GM21447 (cell line): ENCODE data around the gene ZSCAN16.
A peak's percentile ranks its signal among the peaks of the same experiment; 100 is the strongest.
"Not testable (repeated sequence)": the region's sequence is repeated elsewhere in the genome, so short reads cannot be mapped to it uniquely, and the experiment has no call there.

ENCODE experiments used
- ATAC-seq: cut with Tn5 transposase; IDR thresholded peaks from one replicate; pipeline ENCODE4 v1.9.1; 2021; ENCODE audit not compliant: unreplicated experiment

The ZSCAN16 gene

DNA sequence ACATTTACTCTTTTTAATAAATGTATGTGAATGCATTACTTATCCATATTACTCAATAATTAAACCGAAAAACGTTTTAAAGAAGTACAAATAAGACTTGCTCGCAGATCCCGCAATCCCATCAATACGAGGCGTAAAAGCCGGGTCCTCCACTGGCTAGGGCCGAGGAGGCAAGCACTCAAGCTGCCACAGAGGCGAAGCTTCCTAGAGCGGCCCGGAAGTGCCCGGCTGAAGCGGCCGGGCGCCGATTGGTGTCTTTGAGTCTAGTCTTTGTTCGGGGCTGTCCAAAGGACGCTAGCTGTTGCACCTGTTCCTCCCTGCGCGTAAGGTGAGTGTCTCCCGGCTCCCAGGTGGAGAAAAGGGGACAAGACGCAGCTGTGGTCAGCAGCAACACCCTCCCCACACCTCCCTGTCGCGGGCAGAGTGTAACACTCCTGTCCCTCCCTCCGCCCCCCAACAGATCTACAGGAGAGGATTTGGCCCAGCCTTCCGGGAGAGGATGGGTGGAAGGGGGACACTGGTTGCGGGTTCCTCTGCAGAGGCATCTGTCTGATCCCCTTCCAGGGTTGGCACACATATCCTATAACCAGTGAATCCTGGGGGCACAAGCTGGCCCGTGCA lies at the start of gene ZSCAN16:
ZSCAN16 (plus strand) TSS at position 260 of the 621 bp plus-strand sequence. CDS start 835 bp downstream, outside the sequence.
- peak; percentile 97 for ATAC-seq

DNA sequence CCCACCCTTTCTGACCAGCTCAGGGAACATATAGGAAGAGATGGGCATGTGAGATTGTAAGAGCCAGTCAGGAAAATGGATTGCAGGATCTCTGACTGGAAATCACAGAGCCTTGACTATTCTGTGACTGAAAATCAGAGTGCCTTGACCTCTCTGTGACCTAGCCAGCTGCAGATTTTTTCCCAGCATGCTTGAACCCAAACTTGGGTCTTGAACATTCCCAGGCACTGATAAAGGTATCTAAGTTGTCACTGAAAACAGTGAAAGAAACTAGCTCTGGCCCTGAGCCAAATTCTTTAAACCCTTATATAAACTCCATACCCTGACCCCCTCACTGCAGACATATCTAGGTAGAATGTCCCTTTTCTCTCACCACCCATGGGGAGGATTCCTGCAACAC lies 46.4 kb upstream of the ZSCAN16 start:
- ATAC-seq = no peak

DNA sequence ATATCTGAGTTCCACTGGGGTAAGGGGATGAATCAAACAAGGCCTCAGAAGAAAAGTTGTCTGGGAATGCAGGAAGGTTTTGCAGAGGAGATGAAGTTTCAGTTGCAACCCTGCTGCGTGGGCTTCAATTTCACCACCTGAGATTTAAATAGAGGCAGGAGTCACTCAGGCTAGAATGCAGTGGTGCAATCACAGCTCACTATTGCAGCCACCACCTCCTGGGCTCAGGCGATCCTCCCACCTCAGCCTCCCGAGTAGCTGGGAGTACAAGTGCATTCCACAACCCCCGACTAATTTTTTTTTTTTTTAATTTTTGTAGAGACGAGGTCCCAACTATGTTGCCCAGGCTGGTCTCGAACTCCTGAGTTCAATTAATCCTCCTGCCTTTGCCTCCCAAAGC lies 45.6 kb upstream of the ZSCAN16 start:
- ATAC-seq = no peak

DNA sequence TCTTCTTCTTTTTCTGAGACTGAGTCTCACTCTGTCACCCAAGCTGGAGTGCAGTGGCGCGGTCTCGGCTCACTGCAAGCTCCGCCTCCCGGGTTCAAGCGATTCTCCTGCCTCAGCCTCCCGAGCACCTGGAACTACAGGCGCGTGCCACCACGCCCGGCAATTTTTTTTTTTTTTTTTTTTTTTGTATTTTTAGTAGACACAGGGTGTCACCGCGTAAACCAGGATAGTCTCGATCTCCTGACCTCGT lies 44.1 kb upstream of the ZSCAN16 start, which contains the start of gene ZNF165:
ZNF165 (plus strand) TSS at position 188 of the 250 bp plus-strand sequence. CDS start 4,913 bp downstream, outside the sequence.
- peak; percentile 17 for ATAC-seq

DNA sequence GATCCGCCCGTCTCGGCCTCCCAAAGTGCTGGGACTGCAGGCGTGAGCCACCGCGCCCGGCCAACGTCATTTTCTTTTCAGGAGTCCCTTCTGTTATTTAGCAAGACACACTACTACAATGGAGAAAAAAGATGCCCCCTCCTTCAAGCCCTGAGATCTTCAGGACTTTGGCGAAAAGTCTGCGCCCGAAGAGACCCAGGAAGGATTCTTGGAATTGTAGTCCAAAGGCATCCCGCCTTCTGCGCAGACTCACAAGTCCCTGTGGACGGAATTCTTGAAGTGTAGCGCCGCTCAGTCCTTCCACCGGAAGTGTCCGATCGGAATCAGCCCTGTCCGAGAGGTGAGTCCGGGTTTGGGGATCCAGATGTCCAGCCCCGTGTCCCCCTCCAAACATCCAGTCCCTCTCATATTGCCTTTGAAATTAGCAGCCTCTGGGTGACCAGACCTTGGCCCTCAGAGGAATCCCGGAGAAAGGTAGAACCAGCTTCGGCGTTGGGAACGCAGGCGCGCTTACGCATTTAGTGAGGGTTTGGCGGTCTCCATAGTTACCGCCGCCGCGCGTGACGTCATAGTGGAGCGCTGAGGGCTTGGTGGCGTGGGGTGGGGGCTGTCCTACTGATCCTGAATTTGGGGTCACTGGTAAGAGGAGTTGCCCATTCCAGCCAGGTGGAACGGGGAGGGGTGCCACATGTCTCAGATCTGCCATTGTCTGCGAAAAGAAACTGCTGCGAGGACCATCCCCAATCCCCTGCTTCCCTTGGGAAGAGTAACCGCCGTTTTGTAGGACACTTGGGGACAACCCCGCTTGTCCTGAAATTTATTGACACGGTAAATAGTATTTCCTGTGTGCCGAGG lies 43.6 kb upstream of the ZSCAN16 start:
- ATAC-seq = peak; percentile 70

DNA sequence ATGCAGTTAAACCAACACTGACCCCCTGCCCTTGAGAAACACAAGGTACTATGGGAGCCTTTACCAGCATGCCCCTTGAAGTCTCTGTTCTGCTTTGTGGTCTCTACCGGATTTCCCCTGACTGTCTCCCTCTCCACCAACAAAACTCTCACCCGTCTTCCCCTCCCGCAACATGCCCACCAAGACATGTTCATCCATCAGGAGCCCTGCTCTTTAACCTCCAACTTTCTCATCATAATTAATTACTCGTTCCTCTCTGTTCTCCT lies 43.0 kb upstream of the ZSCAN16 start:
- ATAC-seq = peak; percentile 62

DNA sequence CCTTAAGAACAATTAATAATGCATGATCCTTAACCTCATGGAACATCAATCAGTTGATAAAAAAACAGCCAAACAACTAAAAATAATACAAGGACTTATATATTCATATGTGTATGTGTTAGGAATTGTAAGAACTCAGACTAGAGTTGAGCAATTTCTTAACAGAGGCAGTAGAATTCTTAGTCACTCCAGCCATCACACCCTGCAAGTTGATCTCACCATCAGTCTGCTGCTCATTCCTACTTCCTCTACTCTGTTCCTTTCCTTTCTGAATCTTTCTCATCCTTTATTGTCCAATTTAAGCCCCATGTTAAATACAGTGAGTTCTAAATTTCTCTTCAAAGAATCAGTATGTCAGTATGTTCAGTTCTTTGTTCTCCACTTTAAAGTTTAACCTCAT lies 41.5 kb upstream of the ZSCAN16 start:
- ATAC-seq = no peak

DNA sequence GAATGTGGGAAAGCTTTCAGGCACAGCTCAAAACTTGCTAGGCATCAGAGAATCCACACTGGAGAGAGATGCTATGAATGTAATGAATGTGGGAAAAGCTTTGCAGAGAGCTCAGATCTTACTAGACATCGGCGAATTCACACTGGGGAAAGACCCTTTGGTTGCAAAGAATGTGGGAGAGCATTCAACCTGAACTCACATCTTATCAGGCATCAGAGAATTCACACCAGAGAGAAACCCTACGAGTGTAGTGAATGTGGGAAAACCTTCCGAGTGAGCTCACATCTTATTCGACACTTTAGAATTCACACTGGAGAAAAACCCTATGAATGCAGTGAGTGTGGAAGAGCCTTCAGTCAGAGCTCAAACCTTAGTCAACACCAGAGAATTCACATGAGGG lies 35.4 kb upstream of the ZSCAN16 start:
- no peak for ATAC-seq

DNA sequence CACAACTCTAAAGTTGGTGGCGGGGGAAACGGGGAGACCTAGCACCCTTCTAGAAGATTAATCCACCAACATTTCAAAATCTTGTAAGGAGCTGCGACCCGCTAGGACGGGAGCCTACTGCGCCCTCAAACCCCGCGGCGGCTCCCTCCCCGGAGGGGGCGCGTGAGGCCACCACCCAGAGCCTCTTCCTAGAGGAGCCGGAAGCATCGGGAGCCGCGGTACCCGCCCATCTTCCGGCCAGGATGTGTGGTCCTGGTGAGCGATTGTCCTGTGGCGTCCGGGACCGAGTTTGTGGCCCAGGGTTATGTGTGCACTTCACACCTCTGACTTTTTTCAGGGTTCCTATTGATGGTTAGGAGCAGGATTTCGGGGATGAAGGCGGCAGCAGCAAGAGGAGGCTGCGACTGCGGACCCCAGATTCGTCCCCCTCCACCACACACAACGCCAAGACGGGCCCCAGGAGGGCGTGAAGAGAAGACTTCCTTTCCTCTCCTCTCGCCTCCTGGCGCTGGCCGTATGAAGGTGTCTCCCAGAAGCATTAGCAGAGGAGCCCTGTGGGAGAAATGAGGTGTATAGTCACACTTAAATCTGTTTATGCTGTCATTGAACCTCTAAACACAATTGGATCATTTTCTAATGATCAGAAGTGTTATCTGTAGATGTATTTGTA lies 33.4 kb upstream of the ZSCAN16 start:
- ATAC-seq = no peak

DNA sequence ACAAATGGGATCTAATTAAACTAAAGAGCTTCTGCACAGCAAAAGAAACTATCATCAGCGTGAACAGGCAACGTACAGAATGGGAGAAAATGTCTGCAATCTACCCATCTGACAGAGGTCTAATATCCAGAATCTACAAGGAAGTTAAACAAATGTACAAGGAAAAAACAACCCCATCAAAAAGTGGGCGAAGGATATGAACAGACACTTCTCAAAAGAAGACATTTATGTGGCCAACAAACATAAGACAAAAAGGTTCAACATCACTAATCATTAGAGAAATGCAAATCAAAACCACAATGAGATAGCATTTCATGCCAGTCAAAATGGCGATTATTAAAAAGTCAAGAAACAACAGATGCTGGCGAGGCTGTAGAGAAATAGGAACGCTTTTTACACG lies 22.2 kb upstream of the ZSCAN16 start:
- ATAC-seq = not testable (repeated sequence)

DNA sequence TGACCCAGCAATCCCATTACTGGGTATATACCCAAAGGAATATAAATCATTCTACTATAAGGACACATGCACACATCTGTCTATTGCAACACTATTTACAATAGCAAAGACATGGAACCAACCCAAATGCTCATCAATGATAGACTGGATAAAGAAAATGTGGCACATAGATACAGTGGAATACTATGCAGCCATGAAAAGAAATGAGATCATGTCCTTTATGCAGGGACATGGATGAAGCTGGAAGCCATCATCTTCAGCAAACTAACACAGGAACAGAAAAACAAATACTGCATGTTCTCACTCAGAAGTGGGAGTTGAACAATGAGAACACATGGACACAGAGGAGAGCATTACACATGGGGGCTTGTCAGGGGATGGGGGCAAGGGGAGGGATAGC lies 21.7 kb upstream of the ZSCAN16 start:
- not testable (repeated sequence) for ATAC-seq

DNA sequence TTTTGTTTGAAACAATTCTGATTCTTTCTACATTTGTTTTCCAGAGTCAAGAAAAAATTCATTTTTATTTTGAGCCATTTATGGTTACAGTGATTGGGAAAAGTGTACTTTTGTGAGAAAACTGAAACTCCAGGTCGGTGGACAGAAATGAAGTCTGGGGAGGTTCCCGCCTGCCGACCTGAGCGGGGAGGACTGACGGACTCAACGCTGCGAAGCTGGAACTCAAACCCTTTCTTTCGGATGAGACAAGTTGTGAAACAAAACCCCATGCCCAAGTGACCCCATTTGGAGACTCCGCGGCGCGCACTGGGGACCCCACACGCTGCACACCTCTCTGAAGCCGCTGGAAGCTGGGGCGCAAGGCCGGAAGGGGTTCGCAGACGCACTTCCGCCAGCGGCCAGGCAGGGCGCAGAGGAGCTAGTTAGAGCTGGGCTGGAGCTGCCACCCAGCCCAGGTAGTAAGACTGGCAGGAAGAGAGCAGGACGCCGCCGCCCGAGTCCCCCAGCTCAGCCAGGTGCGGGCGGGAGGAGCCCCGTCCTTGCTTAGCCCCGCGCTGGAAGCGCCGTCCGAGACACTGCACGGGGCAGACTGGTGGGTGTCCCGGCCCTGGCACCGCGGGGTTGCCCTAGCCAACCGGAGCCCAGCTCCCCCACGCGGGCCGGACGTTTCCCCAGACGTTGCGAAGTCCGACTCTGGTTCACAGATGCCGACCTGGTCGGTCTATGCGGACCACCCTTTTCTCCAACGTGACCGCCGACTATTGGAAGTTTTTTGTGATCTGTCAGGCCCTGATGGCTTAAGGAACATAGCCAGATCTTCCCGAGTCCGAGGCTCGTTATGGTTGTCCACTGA lies 19.8 kb upstream of the ZSCAN16 start:
- peak; percentile 96 for ATAC-seq

DNA sequence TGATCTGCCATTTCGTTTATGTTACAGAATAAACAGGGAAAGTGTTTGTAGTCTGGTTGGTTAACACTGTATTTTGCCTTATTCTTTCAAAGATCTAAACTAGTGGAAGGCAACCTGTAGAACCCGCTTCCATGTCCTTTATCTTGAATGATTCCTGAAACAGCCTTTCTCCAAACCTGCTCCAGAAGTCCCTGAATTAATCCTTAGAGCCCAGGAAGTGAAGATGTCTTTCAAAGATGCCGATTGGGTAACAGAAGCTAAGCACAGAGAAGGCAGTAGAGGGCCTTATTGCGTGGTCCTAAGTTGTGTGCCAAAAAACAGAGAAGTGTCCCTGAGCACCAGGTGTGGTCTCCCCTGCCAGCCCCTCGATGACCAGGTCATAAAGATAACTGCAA lies 19.2 kb upstream of the ZSCAN16 start:
- ATAC-seq = peak; percentile 29

DNA sequence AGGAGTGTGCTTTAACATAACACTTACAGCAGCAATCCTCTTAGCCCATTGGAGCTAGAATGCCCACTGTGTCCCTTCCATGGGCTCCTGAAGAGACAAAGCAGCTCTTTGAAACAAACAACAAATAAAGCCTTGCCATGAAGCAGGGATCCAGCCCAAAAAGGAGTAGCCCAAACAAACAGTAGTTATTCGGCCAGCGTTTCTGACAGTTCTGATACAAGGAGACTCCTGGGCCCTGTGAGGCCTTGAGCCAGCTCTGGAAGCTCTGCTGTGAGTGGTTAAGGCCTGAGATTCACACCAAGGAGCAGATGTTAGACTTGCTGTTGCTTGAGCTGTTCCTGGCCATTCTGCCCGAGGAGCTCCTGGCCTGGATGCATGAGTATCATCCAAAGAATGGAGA lies 16.9 kb upstream of the ZSCAN16 start:
- no peak for ATAC-seq

DNA sequence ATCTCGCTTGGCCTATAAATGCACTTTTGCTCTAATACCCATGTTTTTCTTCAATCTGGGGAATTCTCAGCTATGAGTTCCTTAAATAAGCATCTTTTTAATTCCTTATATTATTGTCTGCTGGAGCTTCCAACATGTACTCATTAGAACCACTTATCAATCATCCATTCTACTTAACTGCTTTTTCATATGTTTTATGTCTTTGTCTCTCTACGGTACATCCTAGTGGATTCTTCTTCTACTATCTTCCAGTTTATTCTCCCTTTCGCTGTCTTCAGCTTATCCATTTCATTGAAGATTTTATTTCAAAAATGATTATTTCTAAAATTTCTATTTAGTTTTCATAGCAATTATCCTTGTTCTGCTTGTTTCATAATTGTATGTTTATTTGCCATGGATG lies 12.4 kb upstream of the ZSCAN16 start:
- no peak for ATAC-seq

DNA sequence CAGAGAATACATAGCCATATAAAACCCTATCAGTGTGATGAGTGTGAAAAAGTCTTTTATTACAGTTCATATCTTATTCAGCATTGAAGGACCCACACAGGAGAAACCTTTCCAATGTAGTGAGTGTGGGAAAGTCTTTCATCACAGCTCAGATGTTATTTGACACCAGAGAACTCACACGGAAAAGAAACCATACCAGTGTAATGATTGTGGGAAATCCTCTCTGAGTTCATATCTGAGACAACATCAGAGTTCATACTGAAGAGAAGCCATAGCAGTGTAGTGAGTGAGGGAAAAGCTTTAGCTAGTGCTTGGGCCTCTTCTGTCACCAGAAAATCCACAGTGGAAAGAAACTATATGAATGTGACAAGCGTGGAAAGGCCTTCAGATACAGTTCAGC lies 8.6 kb upstream of the ZSCAN16 start:
- no peak for ATAC-seq

DNA sequence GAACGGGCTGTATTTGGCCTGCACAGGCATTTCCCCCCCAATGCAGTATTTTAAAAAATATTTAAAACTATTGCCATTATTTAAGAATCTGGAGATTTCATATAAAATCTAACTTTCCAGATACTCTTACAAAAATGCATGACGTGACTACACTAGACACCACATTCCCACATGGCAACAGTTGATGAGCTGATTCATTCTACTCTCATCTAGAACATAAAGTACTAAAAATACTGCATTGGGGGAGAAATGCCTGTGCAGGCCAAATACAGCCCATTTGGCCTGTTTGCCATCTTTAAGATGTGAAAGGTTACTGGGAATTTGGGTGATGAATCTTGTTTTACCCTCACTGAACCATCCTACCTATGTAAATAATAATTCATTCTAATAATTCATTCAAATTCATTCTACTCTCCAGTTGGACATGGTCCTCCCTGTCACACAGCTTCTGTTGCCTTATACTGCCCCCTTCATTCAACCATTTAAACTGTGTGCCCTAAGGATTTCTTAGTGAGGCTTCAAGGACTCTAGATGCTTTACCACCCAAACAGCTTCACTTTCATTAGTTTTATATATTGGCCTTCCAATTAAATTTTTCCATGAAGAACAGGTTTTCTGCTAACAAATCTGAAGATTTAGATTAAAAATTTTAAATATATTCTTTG lies 6.9 kb upstream of the ZSCAN16 start:
- ATAC-seq = no peak

DNA sequence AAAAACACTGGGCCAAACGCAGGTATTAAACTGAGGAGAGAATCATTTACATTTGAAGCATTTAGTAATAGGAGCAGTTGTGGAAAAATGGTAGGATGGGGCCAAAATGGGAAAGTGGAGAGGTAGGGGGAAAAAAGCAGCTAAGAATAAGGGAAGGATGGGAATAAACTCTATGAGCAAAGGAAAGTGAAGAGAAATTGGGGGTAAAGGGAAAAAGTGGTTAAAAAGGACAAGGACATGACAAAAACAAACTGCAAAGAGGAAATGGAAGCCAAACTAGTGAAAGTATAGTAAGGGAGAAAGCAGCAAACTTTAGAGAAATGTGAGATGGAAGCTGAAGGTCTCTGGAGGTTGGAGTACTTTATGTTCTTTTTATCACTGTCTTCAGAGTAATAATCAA lies 6.2 kb upstream of the ZSCAN16 start:
- ATAC-seq = no peak

DNA sequence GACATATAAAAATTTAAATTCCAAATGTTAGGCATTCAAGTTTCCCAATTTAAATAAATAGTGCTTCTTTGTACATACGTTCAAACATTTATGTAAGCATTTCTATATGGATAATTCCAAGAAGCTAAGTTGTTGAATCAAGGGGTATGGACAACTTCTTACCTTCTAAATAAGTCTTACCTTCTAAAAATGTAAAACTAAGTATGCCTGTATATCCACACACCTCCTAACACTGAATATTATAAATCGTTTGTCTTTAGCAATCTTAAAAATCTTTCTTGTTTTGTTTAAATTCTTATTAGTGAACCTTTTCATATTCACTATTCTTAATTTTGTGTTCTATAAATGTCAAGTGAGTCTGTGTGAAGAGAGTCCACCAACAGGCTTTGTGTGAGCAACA lies 2.5 kb upstream of the ZSCAN16 start:
- no peak for ATAC-seq

DNA sequence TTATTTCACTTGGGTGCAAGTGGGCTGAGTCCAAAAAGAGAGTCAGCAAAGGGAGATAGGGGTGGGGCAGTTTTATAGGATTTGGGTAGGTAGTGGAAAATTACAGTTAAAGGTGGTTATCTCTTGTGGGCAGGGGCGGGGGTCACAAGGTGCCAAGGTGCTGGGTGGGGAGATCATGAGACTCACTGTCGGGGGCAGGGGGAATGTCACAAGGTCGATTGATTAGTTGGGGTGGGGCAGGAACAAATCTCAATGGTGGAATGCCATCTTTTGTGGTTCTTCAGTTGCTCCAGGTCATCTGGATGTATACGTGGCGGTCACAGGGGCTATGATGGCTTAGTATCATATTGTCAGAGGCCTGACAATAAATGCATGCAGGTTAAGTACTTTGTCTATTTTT lies 2.1 kb upstream of the ZSCAN16 start:
- ATAC-seq = not testable (repeated sequence)

DNA sequence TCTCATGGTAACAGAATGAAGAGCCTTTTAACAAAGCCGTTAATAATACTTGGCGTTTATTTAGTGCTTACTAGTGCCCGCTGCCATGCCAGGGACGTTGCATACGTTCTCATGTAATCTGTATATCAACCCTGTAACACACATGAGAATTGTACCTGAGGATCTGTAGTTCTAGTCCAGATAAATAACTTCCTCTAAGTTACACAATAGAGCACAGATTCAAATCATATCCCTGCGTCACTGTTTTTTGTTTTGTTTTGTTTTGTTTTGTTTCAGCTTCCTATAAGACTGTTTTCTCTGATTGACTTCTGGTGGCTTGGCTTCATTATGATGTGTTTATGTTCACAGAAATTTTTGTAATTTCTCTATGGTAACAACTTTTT lies 553 bp downstream of the ZSCAN16 start:
- peak; percentile 13 for ATAC-seq
